PFSK-1 (cell line): ENCODE measurements around the gene ATP6V1G3.

Source experiments
- FOXP2 ChIP-seq: optimal IDR thresholded peaks from 2 replicates; pipeline ENCODE3; 2011; ENCODE audit warnings: borderline replicate concordance, control low read depth, inconsistent platforms; ENCODE audit not compliant: insufficient read depth; ENCODE audit errors: extremely low read length, extremely low read depth
- POLR2AphosphoS5 ChIP-seq: IDR thresholded peaks from 2 replicates; pipeline ENCODE4 v1.6.1; 2012; ENCODE audit warnings: low read depth, mild to moderate bottlenecking, control low read depth, low read length, moderate library complexity
- REST ChIP-seq, 2 experiments: IDR thresholded peaks; 2 replicates each; pipeline versions ENCODE4 v1.6.1 to v1.8.0; 2011 to 2012; ENCODE audit warnings: low read depth in 2 of 2, low read length in 2 of 2, control low read depth in 1 of 2, inconsistent platforms in 1 of 2, mild to moderate bottlenecking in 1 of 2, moderate library complexity in 1 of 2; ENCODE audit not compliant: insufficient read depth in 1 of 2
- SIN3A ChIP-seq: IDR thresholded peaks from 2 replicates; pipeline ENCODE4 v1.6.1; 2012; ENCODE audit warnings: mild to moderate bottlenecking, low read length, moderate library complexity, borderline replicate concordance; ENCODE audit not compliant: insufficient read depth
- TAF1 ChIP-seq: IDR thresholded peaks from 2 replicates; pipeline ENCODE4 v1.6.1; 2012; ENCODE audit warnings: low read length, control low read depth, borderline replicate concordance; ENCODE audit not compliant: insufficient read depth

The ATP6V1G3 gene

GRCh38 chr1:198492872-198493271 is 47.6 kb downstream of the ATP6V1G3 start:
- no peak for TF ChIP-seq FOXP2
- no peak for TF ChIP-seq POLR2AphosphoS5
- TF ChIP-seq SIN3A = no peak
- no peak for TF ChIP-seq TAF1
- TF ChIP-seq REST (IDR thresholded peaks at IDR 0.05; ENCODE audit: insufficient read depth in 1 of 2, low read depth in 2 of 2, low read length in 2 of 2) = no peak

- TF ChIP-seq FOXP2 = no peak
- TF ChIP-seq REST (IDR thresholded peaks at IDR 0.05; ENCODE audit: insufficient read depth in 1 of 2, low read depth in 2 of 2, low read length in 2 of 2) = no peak
- TF ChIP-seq SIN3A = no peak
- TF ChIP-seq TAF1 = no peak
- no peak for TF ChIP-seq POLR2AphosphoS5
Observed at GRCh38 chr1:198491596-198491995, 48.9 kb downstream of the ATP6V1G3 start.

DNA sequence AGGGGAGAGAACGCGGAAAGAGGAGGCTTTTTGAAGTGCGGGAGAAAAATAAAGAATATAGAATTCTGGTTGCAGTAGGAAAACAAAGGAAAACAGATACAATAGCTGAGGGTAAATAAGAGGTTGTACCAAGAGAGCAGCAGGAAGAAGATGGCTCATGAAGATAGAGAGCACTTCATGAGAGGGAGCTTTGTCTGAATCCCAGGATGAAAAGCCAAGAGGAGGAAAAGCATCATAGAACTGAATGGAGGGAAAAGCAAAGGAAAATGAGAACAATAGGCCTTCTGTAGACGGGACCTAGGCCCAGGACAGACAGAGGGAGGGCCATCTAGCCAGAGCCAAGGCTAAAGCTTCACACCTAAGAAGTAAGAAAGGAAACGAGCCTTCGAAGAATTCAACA is 49.5 kb downstream of the ATP6V1G3 start:
- TF ChIP-seq SIN3A = no peak
- TF ChIP-seq FOXP2 = no peak
- TF ChIP-seq TAF1 = no peak
- TF ChIP-seq REST (IDR thresholded peaks at IDR 0.05; ENCODE audit: insufficient read depth in 1 of 2, low read depth in 2 of 2, low read length in 2 of 2) = no peak
- TF ChIP-seq POLR2AphosphoS5 = no peak

- no peak for TF ChIP-seq SIN3A
- no peak for TF ChIP-seq TAF1
- TF ChIP-seq FOXP2 = no peak
- TF ChIP-seq REST (IDR thresholded peaks at IDR 0.05; ENCODE audit: insufficient read depth in 1 of 2, low read depth in 2 of 2, low read length in 2 of 2) = no peak
- TF ChIP-seq POLR2AphosphoS5 = no peak
Observed at GRCh38 chr1:198490224-198490623, 50.3 kb downstream of the ATP6V1G3 start.

GRCh38 chr1:198486903-198487302 is 53.6 kb downstream of the ATP6V1G3 start:
- TF ChIP-seq TAF1 (no peak), POLR2AphosphoS5 (no peak), SIN3A (no peak), REST (IDR thresholded peaks at IDR 0.05; ENCODE audit: insufficient read depth in 1 of 2, low read depth in 2 of 2, low read length in 2 of 2) (no peak), FOXP2 (no peak)
